Measurements from ENCODE around the gene MYADM. TPM values are rescaled to one million over a fixed set of nuclear protein-coding genes. Genes with fewer than 3 reads are reported as not detected.
"Not testable (repeated sequence)": the region's sequence is repeated elsewhere in the genome, so short reads cannot be mapped to it uniquely, and the experiment has no call there.

The MYADM gene
- total and polyA plus RNA-seq, 3 experiments from 2014 or later = 44.2 to 77.8 (median 47.8) TPM

- H3K4me1 ChIP-seq (ENCODE audit: insufficient read depth, low read length); CTCF ChIA-PET; H3K36me3 Mint-ChIP-seq; H3K9me3 Mint-ChIP-seq; H3K9me3 ChIP-seq (ENCODE audit: low read length); H3K4me3 ChIP-seq (ENCODE audit: low read length); H3K4me1 Mint-ChIP-seq; POLR2A ChIA-PET; DNase-seq; H3K27ac Mint-ChIP-seq; H3K4me3 Mint-ChIP-seq; H3K27me3 ChIP-seq (ENCODE audit: insufficient read depth, low read length, poor library complexity, severe bottlenecking); H3K27ac ChIP-seq (ENCODE audit: low read depth, low read length); H3K36me3 ChIP-seq (ENCODE audit: insufficient read depth, low read length): not testable (repeated sequence)
- H3K27me3 Mint-ChIP-seq = peaks cover 16 to 44% of the 10 kb centered on the region in 2 donors
Measured at GRCh38 chr19:53832861-53833260, 34.8 kb upstream of the MYADM start.

GRCh38 chr19:53838446-53838845, 29.2 kb upstream of the MYADM start:
- H3K27me3 ChIP-seq (ENCODE audit: insufficient read depth, low read length, poor library complexity, severe bottlenecking); H3K9me3 ChIP-seq (ENCODE audit: low read length); H3K4me1 Mint-ChIP-seq; H3K9me3 Mint-ChIP-seq; H3K4me3 ChIP-seq (ENCODE audit: low read length); H3K27ac Mint-ChIP-seq; CTCF ChIA-PET; H3K36me3 Mint-ChIP-seq; H3K36me3 ChIP-seq (ENCODE audit: insufficient read depth, low read length); H3K4me1 ChIP-seq (ENCODE audit: insufficient read depth, low read length); H3K4me3 Mint-ChIP-seq; POLR2A ChIA-PET; H3K27ac ChIP-seq (ENCODE audit: low read depth, low read length); DNase-seq: not testable (repeated sequence)
- peaks cover 11 to 16% of the 10 kb centered on the region in 2 donors for H3K27me3 Mint-ChIP-seq

- H3K4me3 ChIP-seq (ENCODE audit: low read length); POLR2A ChIA-PET; H3K4me1 ChIP-seq (ENCODE audit: insufficient read depth, low read length); DNase-seq; H3K9me3 ChIP-seq (ENCODE audit: low read length); H3K36me3 Mint-ChIP-seq; H3K4me3 Mint-ChIP-seq; H3K27ac Mint-ChIP-seq; H3K36me3 ChIP-seq (ENCODE audit: insufficient read depth, low read length); H3K27ac ChIP-seq (ENCODE audit: low read depth, low read length); H3K27me3 Mint-ChIP-seq; H3K4me1 Mint-ChIP-seq; H3K27me3 ChIP-seq (ENCODE audit: insufficient read depth, low read length, poor library complexity, severe bottlenecking); H3K9me3 Mint-ChIP-seq: not testable (repeated sequence)
- CTCF ChIA-PET = interaction anchor here (0.7 to 1.1 kb wide), 2 partner anchors 108 to 255 kb away, joined by 3 to 4 read pairs; no protein-coding TSS in a partner anchor
Measured at GRCh38 chr19:53840241-53840640, 27.4 kb upstream of the MYADM start.

- H3K4me1 ChIP-seq (ENCODE audit: insufficient read depth, low read length); H3K27ac Mint-ChIP-seq; H3K9me3 Mint-ChIP-seq; DNase-seq; H3K27me3 ChIP-seq (ENCODE audit: insufficient read depth, low read length, poor library complexity, severe bottlenecking); H3K36me3 ChIP-seq (ENCODE audit: insufficient read depth, low read length); H3K9me3 ChIP-seq (ENCODE audit: low read length); H3K36me3 Mint-ChIP-seq; H3K27me3 Mint-ChIP-seq; POLR2A ChIA-PET; H3K27ac ChIP-seq (ENCODE audit: low read depth, low read length); H3K4me1 Mint-ChIP-seq; H3K4me3 ChIP-seq (ENCODE audit: low read length); H3K4me3 Mint-ChIP-seq: not testable (repeated sequence)
- CTCF ChIA-PET = interaction anchor here (0.9 to 1.5 kb wide), 8 partner anchors 27 to 416 kb away, joined by 3 to 9 read pairs (median 4); partner anchors contain the start of genes MYADM and PRKCG
Measured at GRCh38 chr19:53840914-53841313, 26.8 kb upstream of the MYADM start.

GRCh38 chr19:53844849-53845246, 22.8 kb upstream of the MYADM start:
- H3K27me3 ChIP-seq (ENCODE audit: insufficient read depth, low read length, poor library complexity, severe bottlenecking) = peaks cover 6% of the 10 kb centered on the region
- H3K4me1 ChIP-seq (ENCODE audit: insufficient read depth, low read length) = no peaks in the 10 kb centered on the region
- CTCF ChIA-PET = no interaction called here
- no peaks in the 10 kb centered on the region for H3K9me3 ChIP-seq (ENCODE audit: low read length)
- H3K4me1 Mint-ChIP-seq = peaks cover 5 to 6% (median 5%) of the 10 kb centered on the region in 3 donors
- H3K36me3 ChIP-seq (ENCODE audit: insufficient read depth, low read length) = no peaks in the 10 kb centered on the region
- H3K27ac ChIP-seq (ENCODE audit: low read depth, low read length) = no peak overlapping the region
- H3K27me3 Mint-ChIP-seq = peaks cover 10 to 25% of the 10 kb centered on the region in 2 donors
- no peak overlapping the region for H3K4me3 ChIP-seq (ENCODE audit: low read length)
- H3K27ac Mint-ChIP-seq = no peak overlapping the region
- H3K9me3 Mint-ChIP-seq = peaks cover 0 to 5% (median 0%) of the 10 kb centered on the region in 5 donors
- H3K4me3 Mint-ChIP-seq = no peak overlapping the region
- H3K36me3 Mint-ChIP-seq = peaks cover 0 to 4% (median 0%) of the 10 kb centered on the region in 3 donors
- POLR2A ChIA-PET = no interaction called here
- no peak for DNase-seq

- ChIA-PET CTCF (interaction anchor here (1.5 to 3.6 kb wide), 2 partner anchors 9 to 176 kb away, joined by 3 to 10 read pairs; no protein-coding TSS in a partner anchor), POLR2A (no interaction called here)
- Histone ChIP-seq H3K36me3 (ENCODE audit: insufficient read depth, low read length) (no peaks in the 10 kb centered on the region), H3K27ac (ENCODE audit: low read depth, low read length) (no peak overlapping the region), H3K9me3 (ENCODE audit: low read length) (no peaks in the 10 kb centered on the region), H3K4me3 (ENCODE audit: low read length) (no peak overlapping the region), H3K4me1 (ENCODE audit: insufficient read depth, low read length) (no peaks in the 10 kb centered on the region), H3K27me3 (ENCODE audit: insufficient read depth, low read length, poor library complexity, severe bottlenecking) (peaks cover 9% of the 10 kb centered on the region)
- H3K4me3 Mint-ChIP-seq = no peak overlapping the region
- H3K36me3 Mint-ChIP-seq = peaks cover 0 to 4% (median 1%) of the 10 kb centered on the region in 3 donors
- H3K4me1 Mint-ChIP-seq = peaks cover 4 to 5% (median 5%) of the 10 kb centered on the region in 3 donors
- H3K27ac Mint-ChIP-seq = no peak overlapping the region
- H3K9me3 Mint-ChIP-seq = peaks cover 0 to 5% (median 0%) of the 10 kb centered on the region in 5 donors
- DNase-seq = no peak
- peaks cover 11 to 35% of the 10 kb centered on the region in 2 donors for H3K27me3 Mint-ChIP-seq
Measured at GRCh38 chr19:53847555-53847954, 20.1 kb upstream of the MYADM start.

- ChIA-PET POLR2A (no interaction called here), CTCF (no interaction called here)
- Mint-ChIP-seq H3K27ac (no peak overlapping the region), H3K4me3 (no peak overlapping the region), H3K27me3 (peaks cover 13 to 39% of the 10 kb centered on the region in 2 donors), H3K4me1 (peaks cover 6 to 9% (median 9%) of the 10 kb centered on the region in 3 donors), H3K36me3 (peaks cover 0 to 4% (median 1%) of the 10 kb centered on the region in 3 donors), H3K9me3 (peaks cover 0 to 5% (median 0%) of the 10 kb centered on the region in 5 donors)
- Histone ChIP-seq H3K4me1 (ENCODE audit: insufficient read depth, low read length) (no peaks in the 10 kb centered on the region), H3K36me3 (ENCODE audit: insufficient read depth, low read length) (no peaks in the 10 kb centered on the region), H3K9me3 (ENCODE audit: low read length) (no peaks in the 10 kb centered on the region), H3K27me3 (ENCODE audit: insufficient read depth, low read length, poor library complexity, severe bottlenecking) (peaks cover 9% of the 10 kb centered on the region), H3K4me3 (ENCODE audit: low read length) (no peak overlapping the region), H3K27ac (ENCODE audit: low read depth, low read length) (no peak overlapping the region)
- DNase-seq = no peak
Measured at GRCh38 chr19:53849237-53849676, 18.4 kb upstream of the MYADM start.

GRCh38 chr19:53853707-53854106, 14.0 kb upstream of the MYADM start:
- H3K27ac Mint-ChIP-seq = no peak overlapping the region
- H3K36me3 Mint-ChIP-seq = peaks cover 0 to 3% (median 0%) of the 10 kb centered on the region in 3 donors
- CTCF ChIA-PET = interaction anchor here (0.5 to 4.6 kb wide), 7 partner anchors 13 to 180 kb away, joined by 3 to 28 read pairs (median 5); partner anchors contain the start of genes MYADM and PRKCG
- H3K4me3 Mint-ChIP-seq = no peak overlapping the region
- peaks cover 5 to 27% of the 10 kb centered on the region in 2 donors for H3K27me3 Mint-ChIP-seq
- POLR2A ChIA-PET = interaction anchor here (0.7 to 1.0 kb wide), 2 partner anchors 14 to 1037 kb away, joined by 3 to 7 read pairs; partner anchors contain the start of gene MYADM
- no peaks in the 10 kb centered on the region for H3K9me3 ChIP-seq (ENCODE audit: low read length)
- no peak overlapping the region for H3K4me3 ChIP-seq (ENCODE audit: low read length)
- peaks cover 7 to 12% (median 9%) of the 10 kb centered on the region in 3 donors for H3K4me1 Mint-ChIP-seq
- no peaks in the 10 kb centered on the region for H3K9me3 Mint-ChIP-seq
- no peaks in the 10 kb centered on the region for H3K4me1 ChIP-seq (ENCODE audit: insufficient read depth, low read length)
- H3K27ac ChIP-seq (ENCODE audit: low read depth, low read length) = no peak overlapping the region
- no peaks in the 10 kb centered on the region for H3K36me3 ChIP-seq (ENCODE audit: insufficient read depth, low read length)
- no peak for DNase-seq
- H3K27me3 ChIP-seq (ENCODE audit: insufficient read depth, low read length, poor library complexity, severe bottlenecking) = peaks cover 3% of the 10 kb centered on the region

All from CD8-positive, alpha-beta memory T cell (primary cell).